Keratinocyte (primary cell): ENCODE measurements around the gene SND1. TPM values are rescaled to one million over a fixed set of nuclear protein-coding genes. Genes with fewer than 3 reads are reported as not detected.

ENCODE experiments used
- DNase-seq: peaks from one replicate; pipeline ENCODE4 v3.0.0-alpha.2; 2011; ENCODE audit warnings: low read depth, missing footprints, low spot score
- FAIRE-seq: peaks from 2 replicates; lab custom pipeline; 2011; peaks lifted over from hg19 to GRCh38; lab: Jason Lieb, UNC
- H2AFZ ChIP-seq: 2 replicates; pipeline ENCODE4 v1.6.0; 2012; ENCODE audit warnings: low read length, control low read depth, inconsistent platforms; ENCODE audit not compliant: control insufficient read depth
- H3K27ac ChIP-seq: 2 replicates; pipeline ENCODE4 v1.5.1; 2011; ENCODE audit warnings: low read length; ENCODE audit not compliant: control insufficient read depth, insufficient read depth
- H3K27me3 ChIP-seq: 3 replicates; pipeline ENCODE4 v1.6.0; 2011; ENCODE audit warnings: low read length; ENCODE audit not compliant: control insufficient read depth, insufficient read depth; ENCODE audit errors: extremely low read depth
- H3K36me3 ChIP-seq, 2 experiments: 2 replicates in 1 of 2; 3 replicates in 1 of 2; pipeline ENCODE4 v1.5.1; 2011; ENCODE audit warnings: low read length in 2 of 2, mild to moderate bottlenecking in 1 of 2; ENCODE audit not compliant: control insufficient read depth in 2 of 2, insufficient read depth in 2 of 2; ENCODE audit errors: extremely low read depth in 1 of 2
- H3K4me1 ChIP-seq: 3 replicates; pipeline ENCODE4 v1.5.1; 2011; ENCODE audit warnings: low read length; ENCODE audit not compliant: control insufficient read depth, insufficient read depth; ENCODE audit errors: extremely low read depth
- H3K4me2 ChIP-seq: 3 replicates; pipeline ENCODE4 v1.6.0; 2011; ENCODE audit warnings: low read depth, low read length; ENCODE audit not compliant: control insufficient read depth, insufficient read depth; ENCODE audit errors: extremely low read depth
- H3K4me3 ChIP-seq, 3 experiments: fragments of 200-600 bp in 1 of 3; sonication (generic) in 1 of 3; 2 replicates in 2 of 3; 3 replicates in 1 of 3; pipeline ENCODE4 v1.5.1; 2011 to 2016; ENCODE audit warnings: low read length in 3 of 3, mild to moderate bottlenecking in 3 of 3, control low read depth in 2 of 3, inconsistent platforms in 1 of 3, low read depth in 1 of 3, mixed read lengths in 1 of 3, mixed run types in 1 of 3, moderate library complexity in 1 of 3; ENCODE audit not compliant: control insufficient read depth in 2 of 3, insufficient read depth in 2 of 3; ENCODE audit errors: extremely low read depth in 1 of 3
- H3K79me2 ChIP-seq: 2 replicates; pipeline ENCODE4 v1.6.0; 2012; ENCODE audit warnings: low read length; ENCODE audit not compliant: control insufficient read depth, insufficient read depth
- H3K9ac ChIP-seq: 3 replicates; pipeline ENCODE4 v1.6.0; 2011; ENCODE audit warnings: low read length; ENCODE audit not compliant: control insufficient read depth, insufficient read depth; ENCODE audit errors: extremely low read depth
- H3K9me1 ChIP-seq: 3 replicates; pipeline ENCODE4 v1.6.0; 2011; ENCODE audit warnings: low read length; ENCODE audit not compliant: control insufficient read depth, insufficient read depth; ENCODE audit errors: extremely low read depth
- H3K9me3 ChIP-seq: 2 replicates; pipeline ENCODE4 v1.5.1; 2012; ENCODE audit warnings: low read depth, low read length; ENCODE audit not compliant: control insufficient read depth
- H4K20me1 ChIP-seq: 3 replicates; pipeline ENCODE4 v1.6.0; 2011; ENCODE audit warnings: low read length; ENCODE audit not compliant: control insufficient read depth, insufficient read depth; ENCODE audit errors: extremely low read depth
- EZH2 ChIP-seq: IDR thresholded peaks from one replicate; pipeline ENCODE4 v1.6.1; 2012; ENCODE audit warnings: inconsistent platforms, mild to moderate bottlenecking, low read length, moderate library complexity
- dilution Hi-C: fragments of 300-500 bp; cut with MboI; formaldehyde crosslinking; loops from one replicate; pipeline ENCODE4 v1.7.0; 2020; ENCODE audit warnings: low sequenced_read_pairs; ENCODE audit not compliant: extremely low pct_ligation_motif_present
- polyA plus RNA-seq, 5 experiments: library from polyadenylated mRNA; depleted of rRNA in 3 of 5; stranded (reverse) in 3 of 5; stranded (forward) in 1 of 5; unstranded in 1 of 5; fragments of >200 nt; gene quantifications; 1 replicate in 1 of 5; 2 replicates in 3 of 5; 3 replicates in 1 of 5; pipeline versions ENCODE4 v1.2.1 to v1.2.3, GENCODE V29; 2011 to 2012; ENCODE audit warnings: missing spikeins in 2 of 5, low read depth in 1 of 5, low replicate concordance in 1 of 5
- TF ChIP-seq, protein P1 (sequence below), 3 experiments: IDR thresholded peaks in 1 of 3; conservative IDR thresholded peaks in 1 of 3; optimal IDR thresholded peaks in 1 of 3; 2 replicates in 2 of 3; 3 replicates in 1 of 3; pipeline versions ENCODE3 to v1.5.1; 2011; ENCODE audit warnings: low read length in 3 of 3, mild to moderate bottlenecking in 3 of 3, moderate library complexity in 2 of 3, control low read depth in 1 of 3, inconsistent platforms in 1 of 3; ENCODE audit not compliant: insufficient read depth in 2 of 3; ENCODE audit errors: extremely low read depth in 1 of 3

Gene SND1
- polyA plus RNA-seq, 1 donor (not counting 4 experiments of a cell fraction or from before 2014, with no cell fraction given): 140 TPM

- Histone ChIP-seq H3K4me3 (no peak overlapping the region), H3K4me2 (no peak overlapping the region), H3K4me1 (no peaks in the 10 kb centered on the region), H3K27ac (no peak overlapping the region), H3K9ac (no peak overlapping the region), H3K9me1 (no peaks in the 10 kb centered on the region), H3K36me3 (peaks cover 24 to 39% of the 10 kb centered on the region in 2 experiments), H3K27me3 (no peaks in the 10 kb centered on the region), H3K79me2 (peaks cover 35% of the 10 kb centered on the region), H3K9me3 (no peaks in the 10 kb centered on the region), H2AFZ (no peak overlapping the region), H4K20me1 (peaks cover 4% of the 10 kb centered on the region)
- FAIRE-seq (no peak), DNase-seq (no peak)
- TF ChIP-seq, protein P1, sequence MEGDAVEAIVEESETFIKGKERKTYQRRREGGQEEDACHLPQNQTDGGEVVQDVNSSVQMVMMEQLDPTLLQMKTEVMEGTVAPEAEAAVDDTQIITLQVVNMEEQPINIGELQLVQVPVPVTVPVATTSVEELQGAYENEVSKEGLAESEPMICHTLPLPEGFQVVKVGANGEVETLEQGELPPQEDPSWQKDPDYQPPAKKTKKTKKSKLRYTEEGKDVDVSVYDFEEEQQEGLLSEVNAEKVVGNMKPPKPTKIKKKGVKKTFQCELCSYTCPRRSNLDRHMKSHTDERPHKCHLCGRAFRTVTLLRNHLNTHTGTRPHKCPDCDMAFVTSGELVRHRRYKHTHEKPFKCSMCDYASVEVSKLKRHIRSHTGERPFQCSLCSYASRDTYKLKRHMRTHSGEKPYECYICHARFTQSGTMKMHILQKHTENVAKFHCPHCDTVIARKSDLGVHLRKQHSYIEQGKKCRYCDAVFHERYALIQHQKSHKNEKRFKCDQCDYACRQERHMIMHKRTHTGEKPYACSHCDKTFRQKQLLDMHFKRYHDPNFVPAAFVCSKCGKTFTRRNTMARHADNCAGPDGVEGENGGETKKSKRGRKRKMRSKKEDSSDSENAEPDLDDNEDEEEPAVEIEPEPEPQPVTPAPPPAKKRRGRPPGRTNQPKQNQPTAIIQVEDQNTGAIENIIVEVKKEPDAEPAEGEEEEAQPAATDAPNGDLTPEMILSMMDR (optimal IDR thresholded peaks at IDR 0.05 in 1 of 3, IDR thresholded peaks at IDR 0.05 in 1 of 3, conservative IDR thresholded peaks at IDR 0.05 in 1 of 3; ENCODE audit: extremely low read depth in 1 of 3, insufficient read depth in 2 of 3, low read length in 3 of 3): no peak
- no peak for TF ChIP-seq EZH2
- dilution Hi-C loops: no loop called here
Observed at GRCh38 chr7:127702052-127702652, 50.2 kb downstream of the SND1 start.

GRCh38 chr7:127702938-127703337 lies 50.9 kb downstream of the SND1 start:
- no peaks in the 10 kb centered on the region for H3K27me3 ChIP-seq
- no peaks in the 10 kb centered on the region for H3K4me1 ChIP-seq
- DNase-seq (no peak), FAIRE-seq (no peak)
- H3K36me3 ChIP-seq: peaks cover 24 to 34% of the 10 kb centered on the region in 2 experiments
- no peaks in the 10 kb centered on the region for H3K9me3 ChIP-seq
- H4K20me1 ChIP-seq: peaks cover 4% of the 10 kb centered on the region
- H3K9me1 ChIP-seq: no peaks in the 10 kb centered on the region
- H3K79me2 ChIP-seq: peaks cover 27% of the 10 kb centered on the region
- no peak overlapping the region for H2AFZ ChIP-seq
- no peak overlapping the region for H3K4me2 ChIP-seq
- TF ChIP-seq, protein P1 (optimal IDR thresholded peaks at IDR 0.05 in 1 of 3, IDR thresholded peaks at IDR 0.05 in 1 of 3, conservative IDR thresholded peaks at IDR 0.05 in 1 of 3; ENCODE audit: extremely low read depth in 1 of 3, insufficient read depth in 2 of 3, low read length in 3 of 3): no peak
- TF ChIP-seq EZH2: no peak
- no peak overlapping the region for H3K9ac ChIP-seq
- H3K4me3 ChIP-seq: no peak overlapping the region
- dilution Hi-C loops: no loop called here
- H3K27ac ChIP-seq: no peak overlapping the region
